ENCODE results near the gene C11orf54.
"Not testable (repeated sequence)": the region's sequence is repeated elsewhere in the genome, so short reads cannot be mapped to it uniquely, and the experiment has no call there.

Gene C11orf54

DNA sequence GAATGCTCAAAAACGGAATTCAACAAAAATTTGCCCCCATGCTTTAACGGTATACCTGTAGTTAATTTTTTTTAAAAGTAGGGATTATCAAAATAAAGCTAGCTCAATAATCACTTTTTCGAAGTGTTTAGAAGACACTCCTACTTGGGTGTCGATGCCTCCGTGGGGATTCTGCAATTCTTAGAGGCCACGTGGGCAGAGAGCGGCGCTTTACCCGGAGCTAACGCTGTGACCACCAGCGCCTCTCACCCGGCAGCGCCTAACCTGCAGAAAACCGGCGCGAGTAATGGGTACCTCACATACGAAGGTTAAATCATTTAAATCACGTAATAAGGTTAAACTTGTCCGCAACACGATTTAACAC, 760 bp upstream of the C11orf54 start:
- peak; percentile 72 to 83 for DNase-seq
- TF ChIP-seq GATA1 (IDR thresholded peaks at IDR 0.05; ENCODE audit: low read depth, low read length) = no peak
- TF ChIP-seq POLR2A (IDR thresholded peaks at IDR 0.05; ENCODE audit: low read length) = no peak

DNA sequence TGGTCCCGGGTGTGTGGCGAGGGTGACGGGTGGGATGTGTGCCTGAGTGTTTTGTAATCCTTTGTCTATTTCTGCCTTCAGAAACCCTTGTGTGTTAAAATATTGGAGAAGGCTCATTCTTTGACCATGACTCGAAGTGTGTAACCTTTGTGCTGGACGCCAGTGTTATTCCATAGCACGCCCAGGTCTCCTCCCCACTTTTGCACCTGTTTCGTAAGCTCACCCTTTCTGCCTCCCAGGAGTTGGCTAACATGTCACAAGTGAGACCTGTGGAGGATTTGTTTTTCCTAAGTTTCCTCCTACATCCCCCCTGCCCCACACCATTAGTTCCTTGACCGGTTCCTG, 382 bp downstream of the C11orf54 start:
- peak; percentile 61 to 78 for DNase-seq

DNA sequence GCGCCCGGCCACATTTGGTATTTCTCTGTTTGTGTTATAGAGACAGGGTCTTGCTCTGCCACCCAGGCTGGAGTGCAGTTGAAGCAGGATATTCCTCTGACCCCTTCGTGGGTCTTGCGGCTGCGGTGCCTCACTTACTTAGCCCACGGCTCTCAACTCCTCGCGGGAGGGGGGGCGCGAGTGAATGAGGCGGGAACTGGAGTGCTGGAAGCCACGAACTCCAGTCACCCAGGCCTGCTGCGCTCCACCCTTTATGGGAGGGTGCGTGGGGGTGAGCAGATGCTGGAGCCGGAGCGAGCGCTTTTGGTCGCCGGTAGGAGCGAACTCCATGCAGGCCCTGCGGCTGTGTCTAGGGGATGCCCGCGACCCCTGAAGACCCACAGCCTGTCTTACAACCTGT, 1.8 kb downstream of the C11orf54 start:
- DNase-seq = peak in 1 of 2 experiments; percentile 9
- TF ChIP-seq POLR2A (IDR thresholded peaks at IDR 0.05; ENCODE audit: low read length) = no peak
- no peak for TF ChIP-seq GATA1 (IDR thresholded peaks at IDR 0.05; ENCODE audit: low read depth, low read length)

More for the DNA sequence above, 382 bp downstream of the C11orf54 start:
- TF ChIP-seq POLR2A (IDR thresholded peaks at IDR 0.05; ENCODE audit: low read length) (no peak), GATA1 (IDR thresholded peaks at IDR 0.05; ENCODE audit: low read depth, low read length) (no peak)

DNA sequence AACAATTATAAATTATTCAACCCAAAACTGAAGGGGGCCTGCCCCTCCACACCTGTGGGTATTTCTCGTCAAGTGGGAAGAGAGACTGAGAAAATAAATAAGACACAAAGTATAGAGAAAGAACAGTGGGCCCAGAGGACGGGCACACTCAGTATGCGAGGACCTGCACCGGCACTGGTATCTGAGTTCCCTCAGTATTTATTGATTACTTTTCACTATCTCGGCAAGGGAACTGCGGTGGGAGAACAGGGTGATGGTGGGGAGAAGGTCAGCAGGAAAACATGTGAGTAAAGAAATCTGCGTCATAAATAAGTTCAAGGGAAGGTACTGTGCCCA, 3.2 kb downstream of the C11orf54 start:
- DNase-seq = no peak
- TF ChIP-seq GATA1 (IDR thresholded peaks at IDR 0.05; ENCODE audit: low read depth, low read length) (no peak), POLR2A (IDR thresholded peaks at IDR 0.05; ENCODE audit: low read length) (no peak)

DNA sequence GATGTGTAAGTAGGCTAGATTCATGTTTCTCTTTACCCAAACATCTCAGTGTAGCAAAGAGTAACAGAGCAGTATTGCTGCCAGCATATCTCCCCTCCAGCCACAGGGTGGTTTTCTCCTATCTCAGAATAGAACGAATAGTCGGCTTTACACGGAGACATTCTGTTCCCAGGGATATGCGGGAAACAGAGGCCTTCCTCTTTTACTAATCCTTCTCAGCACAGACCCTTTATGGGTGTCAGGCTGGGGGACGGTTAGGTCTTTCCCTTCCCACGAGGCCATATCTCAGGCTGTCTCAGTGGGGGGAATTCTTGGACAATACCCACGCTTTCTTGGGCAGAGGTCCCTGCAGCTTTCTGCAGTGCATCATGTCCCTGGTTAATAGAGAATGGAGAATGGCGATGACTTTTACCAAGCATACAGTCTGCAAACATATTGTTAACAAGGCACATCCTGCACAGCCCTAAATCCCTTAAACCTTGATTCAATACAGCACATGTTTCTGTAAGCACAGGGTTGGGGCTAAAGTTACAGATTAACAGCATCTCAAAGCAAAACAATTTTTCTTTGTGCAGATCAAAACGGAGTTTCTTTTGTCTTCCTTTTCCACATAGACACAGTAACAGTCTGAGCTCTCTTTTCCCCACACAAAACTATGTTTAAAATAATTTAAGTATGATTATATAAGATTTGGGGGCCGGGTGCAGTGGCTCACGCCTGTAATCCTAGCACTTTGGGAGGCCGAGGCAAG, 3.7 kb downstream of the C11orf54 start:
- TF ChIP-seq POLR2A (IDR thresholded peaks at IDR 0.05; ENCODE audit: low read length) = peak; percentile 17
- peak; percentile 42 to 45 for DNase-seq

DNA sequence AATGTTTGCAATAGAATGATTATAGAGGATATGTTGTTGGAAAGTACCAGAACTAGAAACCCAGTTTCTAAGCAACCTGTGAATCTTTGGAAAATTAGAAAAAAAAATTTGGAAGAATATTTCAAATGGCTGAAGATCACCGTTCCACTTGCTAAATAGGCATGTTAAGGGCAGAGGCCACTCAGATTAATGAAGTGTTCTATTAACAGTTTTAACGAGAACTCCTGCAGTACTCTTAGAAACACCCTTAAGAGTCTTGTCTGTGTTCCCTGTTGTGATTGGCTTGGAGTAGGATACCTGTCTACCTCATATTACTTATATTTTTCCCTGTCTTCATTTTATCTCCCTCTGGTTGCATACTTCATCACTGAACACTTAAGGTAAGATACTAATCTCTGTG, 4.6 kb downstream of the C11orf54 start:
- TF ChIP-seq GATA1 (IDR thresholded peaks at IDR 0.05; ENCODE audit: low read depth, low read length) (no peak), POLR2A (IDR thresholded peaks at IDR 0.05; ENCODE audit: low read length) (no peak)
- DNase-seq = no peak

DNA sequence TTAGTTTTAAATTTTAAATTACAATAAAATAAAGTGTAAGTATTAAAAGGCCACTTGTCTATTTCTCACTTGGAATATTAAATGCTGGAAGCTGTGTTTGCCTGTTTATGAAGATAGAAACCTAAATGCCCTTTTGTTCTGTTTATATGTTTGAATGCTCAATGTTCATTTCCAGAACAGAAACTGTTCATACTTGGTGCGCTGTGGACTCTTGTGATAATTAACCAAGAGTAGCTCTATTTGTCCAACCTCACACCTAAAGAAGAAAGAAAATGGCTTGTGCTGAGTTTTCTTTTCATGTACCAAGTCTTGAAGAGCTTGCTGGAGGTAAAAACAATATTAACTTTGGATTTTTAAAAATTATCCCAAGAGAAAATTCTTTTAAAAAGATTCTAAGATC, 5.7 kb downstream of the C11orf54 start:
- no peak for DNase-seq
- no peak for TF ChIP-seq POLR2A (IDR thresholded peaks at IDR 0.05; ENCODE audit: low read length)
- no peak for TF ChIP-seq GATA1 (IDR thresholded peaks at IDR 0.05; ENCODE audit: low read depth, low read length)

DNA sequence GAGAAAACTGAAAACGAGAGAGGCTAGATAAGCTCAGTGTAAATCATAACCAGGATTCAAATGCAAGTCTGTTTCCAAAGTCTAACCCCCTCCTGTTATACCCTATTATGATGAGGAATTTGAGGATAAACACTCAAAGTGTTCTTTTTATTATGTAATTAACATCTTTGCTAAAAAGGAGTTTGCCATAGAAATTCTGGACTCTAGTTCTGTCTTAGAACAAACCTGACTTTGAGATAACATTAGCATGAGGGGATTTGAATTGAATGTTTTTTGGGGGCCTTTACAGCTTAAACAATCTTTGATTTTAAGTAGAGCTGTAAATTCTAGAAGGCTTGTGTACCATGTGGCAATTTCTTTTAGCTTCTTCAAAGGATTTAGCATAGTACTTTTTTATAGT, 9.5 kb downstream of the C11orf54 start:
- no peak for DNase-seq
- no peak for TF ChIP-seq POLR2A (IDR thresholded peaks at IDR 0.05; ENCODE audit: low read length)
- no peak for TF ChIP-seq GATA1 (IDR thresholded peaks at IDR 0.05; ENCODE audit: low read depth, low read length)

DNA sequence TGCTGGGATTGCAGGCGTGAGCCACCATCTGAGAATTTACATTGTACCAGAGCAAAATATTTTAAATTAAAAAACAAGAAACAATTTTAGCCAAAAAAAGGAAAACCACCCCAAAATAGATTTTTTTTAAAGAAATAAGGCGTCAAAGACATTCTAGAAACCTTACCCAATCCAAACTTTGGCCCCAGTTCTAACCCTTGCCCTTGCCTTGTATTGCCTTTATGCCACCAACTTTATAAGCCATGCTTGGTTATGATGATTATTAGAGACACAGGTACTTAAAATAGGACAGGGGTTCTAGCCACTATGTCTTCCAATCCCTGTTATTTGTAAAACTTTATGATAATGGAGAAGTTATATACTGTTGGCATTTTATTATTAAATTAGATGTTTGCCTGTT, 11.8 kb downstream of the C11orf54 start:
- no peak for DNase-seq

DNA sequence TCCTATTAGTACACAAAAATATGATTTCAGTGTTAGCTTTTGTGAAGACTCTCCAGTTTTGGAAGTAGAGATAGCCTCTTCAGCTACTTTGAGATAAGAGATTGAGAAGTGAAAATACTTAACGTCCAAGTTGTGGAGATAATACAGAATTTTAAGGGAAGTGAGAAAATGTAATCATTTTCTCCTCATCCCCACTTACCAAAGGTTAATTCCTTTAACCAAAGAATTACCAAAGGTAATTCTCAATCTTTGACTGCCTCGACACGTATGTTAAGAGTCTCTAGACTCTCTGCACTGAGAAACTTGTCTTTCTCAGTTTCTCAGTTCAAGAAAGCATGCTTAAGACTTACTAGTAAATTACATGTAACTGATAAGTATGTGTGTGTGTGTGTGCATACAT, 15.3 kb downstream of the C11orf54 start:
- peak in 1 of 2 experiments; percentile 9 for DNase-seq
- TF ChIP-seq GATA1 (IDR thresholded peaks at IDR 0.05; ENCODE audit: low read depth, low read length) (no peak), POLR2A (IDR thresholded peaks at IDR 0.05; ENCODE audit: low read length) (no peak)

More for the DNA sequence above, 11.8 kb downstream of the C11orf54 start:
- no peak for TF ChIP-seq POLR2A (IDR thresholded peaks at IDR 0.05; ENCODE audit: low read length)
- no peak for TF ChIP-seq GATA1 (IDR thresholded peaks at IDR 0.05; ENCODE audit: low read depth, low read length)

DNA sequence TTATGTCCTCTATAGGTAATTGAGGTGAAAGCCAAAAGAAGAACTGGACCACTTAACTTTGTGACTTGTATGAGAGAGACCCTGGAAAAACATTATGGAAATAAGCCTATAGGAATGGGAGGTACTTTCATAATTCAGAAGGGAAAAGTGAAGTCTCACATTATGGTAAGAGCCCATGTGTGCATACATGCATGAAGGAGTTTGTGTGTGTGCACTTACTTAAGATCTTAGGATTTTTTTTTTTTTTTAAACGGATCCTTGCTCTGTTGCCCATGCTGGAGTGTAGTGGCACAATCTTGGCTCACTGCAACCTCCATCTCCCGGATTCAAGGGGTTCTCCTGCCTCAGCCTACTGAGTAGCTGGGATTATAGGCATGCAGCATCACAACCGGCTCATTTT, 15.8 kb downstream of the C11orf54 start:
- no peak for DNase-seq
- TF ChIP-seq POLR2A (IDR thresholded peaks at IDR 0.05; ENCODE audit: low read length) = no peak
- TF ChIP-seq GATA1 (IDR thresholded peaks at IDR 0.05; ENCODE audit: low read depth, low read length) = no peak

DNA sequence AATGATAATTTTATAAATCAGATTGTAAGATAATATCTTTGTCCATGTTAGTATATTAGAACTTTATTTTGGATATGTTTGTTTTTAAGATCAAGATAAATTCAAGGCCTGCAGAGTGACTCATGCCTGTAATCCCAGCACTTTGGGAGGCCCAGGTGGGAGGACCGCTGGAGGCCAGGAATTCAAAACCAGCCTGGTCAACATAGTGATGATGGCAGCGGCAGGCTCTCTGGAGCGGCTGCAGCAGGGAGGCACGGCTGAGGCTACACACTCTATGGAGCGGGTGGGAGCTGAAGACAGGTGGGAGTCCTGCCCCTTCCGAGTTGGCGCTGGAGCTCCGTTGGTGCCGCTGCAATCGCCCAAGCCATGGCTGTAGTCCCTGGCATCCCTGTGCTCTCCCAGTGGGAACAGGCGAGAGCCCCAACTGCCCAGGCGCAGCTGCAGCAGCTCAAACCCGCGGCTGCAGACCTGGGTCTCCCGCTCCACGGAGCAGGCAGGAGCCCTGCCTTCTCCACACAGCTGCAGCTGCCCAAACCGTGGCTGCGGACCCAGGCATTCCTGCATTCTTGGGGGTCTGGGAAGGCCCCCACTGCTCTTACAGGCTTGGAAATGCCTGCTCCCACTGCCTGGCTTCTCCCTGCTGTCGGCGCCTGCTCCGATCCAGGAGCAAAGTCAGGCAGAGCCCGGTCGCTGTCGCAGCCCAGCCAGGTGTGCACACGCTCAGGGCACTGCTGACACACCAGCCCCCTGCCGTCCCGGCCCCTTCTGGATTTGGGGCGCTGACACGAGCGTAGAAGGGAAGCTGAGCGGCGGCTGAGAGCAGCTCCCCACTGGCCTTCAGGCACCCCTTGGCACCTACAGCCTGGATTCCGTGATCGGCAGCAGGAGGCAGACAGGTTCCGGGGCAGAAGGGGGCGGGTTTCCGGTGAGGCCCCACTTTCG, 16.7 kb downstream of the C11orf54 start:
- TF ChIP-seq GATA1 (IDR thresholded peaks at IDR 0.05; ENCODE audit: low read depth, low read length) (no peak), POLR2A (IDR thresholded peaks at IDR 0.05; ENCODE audit: low read length) (no peak)
- no peak for DNase-seq

DNA sequence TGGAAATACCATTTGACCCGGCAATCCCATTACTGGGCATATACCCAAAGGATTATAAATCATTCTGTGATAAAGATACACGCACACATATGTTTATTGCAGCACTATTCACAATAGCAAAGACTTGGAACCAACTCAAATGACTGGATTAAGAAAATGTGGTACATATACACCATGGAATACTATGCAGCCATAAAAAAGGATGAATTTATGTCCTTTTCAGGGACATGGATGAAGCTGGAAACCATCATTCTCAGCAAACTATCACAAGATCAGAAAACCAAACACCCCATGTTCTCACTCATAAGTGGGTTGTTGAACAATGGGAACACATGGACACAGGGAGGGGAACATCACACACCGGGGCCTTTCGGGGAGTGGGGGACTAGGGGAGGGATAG, 17.7 kb downstream of the C11orf54 start:
- not testable (repeated sequence) for DNase-seq

DNA sequence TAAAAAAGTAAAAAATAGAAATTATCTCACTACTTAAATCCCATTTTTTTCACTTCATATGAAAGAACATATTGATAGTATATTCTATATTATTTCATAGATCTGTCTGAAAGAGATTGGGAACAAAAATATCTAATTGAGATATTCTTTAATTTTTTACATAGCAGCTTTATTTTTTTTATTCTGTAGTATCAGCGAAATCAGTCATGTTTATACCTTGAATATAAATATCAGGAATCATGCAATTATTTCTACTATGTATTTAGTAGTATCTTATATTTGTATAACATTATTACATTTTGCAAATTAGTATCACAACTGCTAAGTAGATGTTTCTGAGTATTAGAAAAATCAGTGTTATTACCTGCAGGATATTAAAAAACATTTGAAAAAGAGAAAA, 20.4 kb downstream of the C11orf54 start:
- TF ChIP-seq GATA1 (IDR thresholded peaks at IDR 0.05; ENCODE audit: low read depth, low read length) (no peak), POLR2A (IDR thresholded peaks at IDR 0.05; ENCODE audit: low read length) (no peak)
- no peak for DNase-seq

DNA sequence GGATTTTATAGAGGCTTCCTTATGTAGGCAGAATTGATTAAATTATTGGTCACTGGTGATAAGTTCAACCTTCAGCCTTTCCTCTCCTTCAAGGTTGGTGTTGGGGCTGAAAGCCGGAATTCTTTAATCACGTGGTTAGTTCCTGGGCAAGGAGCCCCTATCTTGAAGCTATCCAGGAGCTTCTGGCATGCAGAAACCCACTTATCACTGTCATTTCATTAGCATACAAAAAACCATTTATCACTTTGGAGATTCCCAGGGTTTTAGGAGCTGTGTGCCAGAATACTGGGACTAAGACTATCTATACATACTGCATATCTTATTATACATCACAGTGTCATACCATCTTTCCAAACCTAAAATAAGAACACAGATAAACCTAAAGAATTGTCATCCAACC, 24.1 kb downstream of the C11orf54 start:
- no peak for DNase-seq
- TF ChIP-seq GATA1 (IDR thresholded peaks at IDR 0.05; ENCODE audit: low read depth, low read length) (no peak), POLR2A (IDR thresholded peaks at IDR 0.05; ENCODE audit: low read length) (no peak)

Data from erythroblast (primary cell).